CD4-positive, alpha-beta memory T cell (primary cell): ENCODE results near the gene KIF19. TPM values are rescaled to one million over a fixed set of nuclear protein-coding genes. Genes with fewer than 3 reads are reported as not detected.
"Not testable (repeated sequence)": the region's sequence is repeated elsewhere in the genome, so short reads cannot be mapped to it uniquely, and the experiment has no call there.

Experiments used
- CTCF ChIA-PET: fragments of 350-600 bp; sonication (Branson Sonifier 250); formaldehyde crosslinking; loops from one replicate; lab custom pipeline; 2021; ENCODE audit warnings: inconsistent platforms; ENCODE audit not compliant: partially characterized antibody; lab: Charles Lee
- POLR2A ChIA-PET: fragments of 350-600 bp; sonication (Branson Sonifier 250); formaldehyde crosslinking; loops from one replicate; lab custom pipeline; 2021; ENCODE audit not compliant: partially characterized antibody; lab: Charles Lee
- DNase-seq, 5 donors: peaks; one replicate each; pipeline versions ENCODE4 v3.0.0 to v3.0.0-alpha.2; 2020 to 2022; ENCODE audit warnings: mixed read lengths in 1 of 5
- H3K27ac ChIP-seq: one replicate; pipeline ENCODE4 v1.7.0; 2013; ENCODE audit warnings: low read depth, low read length
- H3K27me3 ChIP-seq: 2 replicates; pipeline ENCODE4 v1.7.0; 2013; ENCODE audit warnings: mild to moderate bottlenecking, low read length, moderate library complexity; ENCODE audit not compliant: insufficient read depth
- H3K36me3 ChIP-seq: 2 replicates; pipeline ENCODE4 v1.7.0; 2013; ENCODE audit warnings: mild to moderate bottlenecking, low read length, moderate library complexity; ENCODE audit not compliant: insufficient read depth
- H3K4me1 ChIP-seq: 2 replicates; pipeline ENCODE4 v1.7.0; 2013; ENCODE audit warnings: mild to moderate bottlenecking, low read length, moderate library complexity; ENCODE audit not compliant: insufficient read depth
- H3K4me3 ChIP-seq, 2 donors: one replicate each; pipeline ENCODE4 v1.7.0; 2013; ENCODE audit warnings: low read length in 2 of 2, mild to moderate bottlenecking in 1 of 2
- H3K9me3 ChIP-seq, 2 donors: one replicate each; pipeline ENCODE4 v1.7.0; 2013; ENCODE audit warnings: low read length in 2 of 2, control low read depth in 1 of 2; ENCODE audit not compliant: control insufficient read depth in 1 of 2
- H3K27ac Mint-ChIP-seq, 7 donors: one replicate each; pipeline ENCODE4 v1.8.0; 2020 to 2021; ENCODE audit warnings: mixed read lengths in 7 of 7, mild to moderate bottlenecking in 6 of 7, inconsistent platforms in 3 of 7, moderate library complexity in 3 of 7
- H3K27me3 Mint-ChIP-seq, 2 donors: one replicate each; pipeline ENCODE4 v1.8.0; 2020 to 2021; ENCODE audit warnings: mixed read lengths in 2 of 2
- H3K36me3 Mint-ChIP-seq, 2 donors: one replicate each; pipeline ENCODE4 v1.8.0; 2020 to 2021; ENCODE audit warnings: mixed read lengths in 2 of 2, inconsistent platforms in 1 of 2, mild to moderate bottlenecking in 1 of 2
- H3K4me1 Mint-ChIP-seq, 4 donors: one replicate each; pipeline ENCODE4 v1.8.0; 2020 to 2021; ENCODE audit warnings: mixed read lengths in 4 of 4, mild to moderate bottlenecking in 1 of 4
- H3K4me3 Mint-ChIP-seq, 8 donors: one replicate each; pipeline ENCODE4 v1.8.0; 2020 to 2021; ENCODE audit warnings: mixed read lengths in 8 of 8, mild to moderate bottlenecking in 7 of 8, moderate library complexity in 6 of 8, inconsistent platforms in 3 of 8
- H3K9me3 Mint-ChIP-seq, 8 donors: one replicate each; pipeline ENCODE4 v1.8.0; 2020 to 2021; ENCODE audit warnings: mixed read lengths in 8 of 8, mild to moderate bottlenecking in 5 of 8, inconsistent platforms in 3 of 8, moderate library complexity in 1 of 8
- intact Hi-C: fragments of 100-400 bp; cut with micrococcal nuclease; formaldehyde crosslinking; loops from one replicate; pipeline ENCODE4 v1.15.1; 2023
- polyA plus RNA-seq, 2 donors: library from polyadenylated mRNA; unstranded; fragments of 300-500 nt; fragmentation: Illumina TruSeq; gene quantifications; one replicate each; pipeline ENCODE4 v1.2.3, GENCODE V29; 2021
- total RNA-seq, 2 experiments: library from RNA; stranded (reverse); gene quantifications; one replicate each; pipeline ENCODE4 v1.2.3, GENCODE V29; 2021

Gene KIF19
- total and polyA plus RNA-seq, 4 experiments from 2014 or later: 1.5 to 2.3 (median 1.6) TPM

- no peak for DNase-seq
- Mint-ChIP-seq H3K36me3 (no peaks in the 10 kb centered on the region), H3K4me1 (no peaks in the 10 kb centered on the region), H3K9me3 (peaks cover 0 to 2% (median 0%) of the 10 kb centered on the region in 8 donors), H3K27ac (no peak overlapping the region), H3K4me3 (no peak overlapping the region), H3K27me3 (peaks cover 0 to 4% of the 10 kb centered on the region in 2 donors)
- H3K36me3 ChIP-seq: no peaks in the 10 kb centered on the region
- H3K4me3 ChIP-seq: no peak overlapping the region
- H3K27ac ChIP-seq: no peak overlapping the region
- ChIA-PET POLR2A (no interaction called here), CTCF (interaction anchor here (1.6 kb wide), 1 partner anchor 17 kb away, joined by 5 read pairs; no protein-coding TSS in a partner anchor)
- intact Hi-C loops: no loop called here
- no peaks in the 10 kb centered on the region for H3K9me3 ChIP-seq
- H3K27me3 ChIP-seq: no peaks in the 10 kb centered on the region
- H3K4me1 ChIP-seq: no peaks in the 10 kb centered on the region
These were observed 70.5 kb downstream of the KIF19 start for GRCh38 chr17:74396567-74396966.

DNA sequence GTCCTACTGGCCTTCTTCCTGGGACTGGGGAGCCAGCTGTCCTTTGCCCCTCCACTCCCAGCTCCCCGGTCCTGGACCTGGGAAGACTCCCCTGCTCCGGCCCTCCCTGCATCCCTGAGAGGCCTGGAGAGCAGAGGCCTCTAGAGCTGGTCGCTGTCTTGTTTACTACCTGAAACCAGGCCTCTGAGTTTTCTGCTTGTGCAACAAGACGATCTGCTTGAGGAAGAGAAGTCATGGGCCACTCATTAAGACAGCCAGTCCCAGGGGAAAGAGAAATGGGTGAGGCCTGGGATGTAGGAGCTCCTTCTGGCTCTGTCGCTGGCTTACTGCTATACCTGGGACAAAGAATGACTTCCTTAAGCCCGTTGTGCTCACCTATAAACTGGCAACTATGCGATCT, 76.0 kb downstream of the KIF19 start:
- H3K27me3 ChIP-seq: no peaks in the 10 kb centered on the region
- no peaks in the 10 kb centered on the region for H3K4me1 ChIP-seq
- H3K27ac ChIP-seq: no peak overlapping the region
- no peaks in the 10 kb centered on the region for H3K9me3 ChIP-seq
- ChIA-PET CTCF (no interaction called here), POLR2A (no interaction called here)
- Mint-ChIP-seq H3K4me3 (no peak overlapping the region), H3K4me1 (no peaks in the 10 kb centered on the region), H3K9me3 (no peaks in the 10 kb centered on the region), H3K27ac (no peak overlapping the region), H3K36me3 (no peaks in the 10 kb centered on the region), H3K27me3 (peaks cover 2 to 3% of the 10 kb centered on the region in 2 donors)
- H3K4me3 ChIP-seq: no peak overlapping the region
- no peak for DNase-seq
- intact Hi-C loops: no loop called here
- no peaks in the 10 kb centered on the region for H3K36me3 ChIP-seq

- Histone ChIP-seq H3K4me1 (no peaks in the 10 kb centered on the region), H3K36me3 (no peaks in the 10 kb centered on the region), H3K27ac (no peak overlapping the region), H3K27me3 (no peaks in the 10 kb centered on the region), H3K9me3 (no peaks in the 10 kb centered on the region), H3K4me3 (no peak overlapping the region)
- no peaks in the 10 kb centered on the region for H3K9me3 Mint-ChIP-seq
- DNase-seq: no peak
- no peaks in the 10 kb centered on the region for H3K36me3 Mint-ChIP-seq
- H3K27ac Mint-ChIP-seq: no peak overlapping the region
- CTCF ChIA-PET: interaction anchor here (0.6 to 1.0 kb wide), 2 partner anchors 35 to 1839 kb away, joined by 3 to 4 read pairs; no protein-coding TSS in a partner anchor
- no peaks in the 10 kb centered on the region for H3K4me1 Mint-ChIP-seq
- intact Hi-C loops: no loop called here
- POLR2A ChIA-PET: no interaction called here
- H3K4me3 Mint-ChIP-seq: no peak overlapping the region
- peaks cover 2 to 3% of the 10 kb centered on the region in 2 donors for H3K27me3 Mint-ChIP-seq
These were observed 77.6 kb downstream of the KIF19 start for GRCh38 chr17:74403512-74404137.

- H3K27me3 ChIP-seq: no peaks in the 10 kb centered on the region
- ChIA-PET CTCF (no interaction called here), POLR2A (no interaction called here)
- intact Hi-C loops: no loop called here
- no peaks in the 10 kb centered on the region for H3K4me1 ChIP-seq
- Mint-ChIP-seq H3K4me1 (no peaks in the 10 kb centered on the region), H3K27ac (no peak overlapping the region), H3K9me3 (no peaks in the 10 kb centered on the region), H3K27me3 (peaks cover 2 to 3% of the 10 kb centered on the region in 2 donors), H3K36me3 (no peaks in the 10 kb centered on the region), H3K4me3 (no peak overlapping the region)
- no peak for DNase-seq
- H3K4me3 ChIP-seq: no peak overlapping the region
- no peak overlapping the region for H3K27ac ChIP-seq
- H3K9me3 ChIP-seq: no peaks in the 10 kb centered on the region
- H3K36me3 ChIP-seq: no peaks in the 10 kb centered on the region
These were observed 78.2 kb downstream of the KIF19 start for GRCh38 chr17:74404218-74404617.

- Histone ChIP-seq H3K9me3 (no peaks in the 10 kb centered on the region), H3K27ac (no peak overlapping the region), H3K36me3 (no peaks in the 10 kb centered on the region), H3K27me3 (no peaks in the 10 kb centered on the region), H3K4me3 (no peak overlapping the region), H3K4me1 (no peaks in the 10 kb centered on the region)
- Mint-ChIP-seq H3K4me1 (no peaks in the 10 kb centered on the region), H3K9me3 (no peaks in the 10 kb centered on the region), H3K36me3 (no peaks in the 10 kb centered on the region), H3K27me3 (peaks cover 2 to 3% of the 10 kb centered on the region in 2 donors), H3K27ac (no peak overlapping the region), H3K4me3 (no peak overlapping the region)
- intact Hi-C loops: no loop called here
- POLR2A ChIA-PET: no interaction called here
- DNase-seq: no peak
- CTCF ChIA-PET: no interaction called here
These were observed 78.8 kb downstream of the KIF19 start for GRCh38 chr17:74404789-74405188.

GRCh38 chr17:74405311-74405710, 79.3 kb downstream of the KIF19 start:
- POLR2A ChIA-PET, H3K27ac Mint-ChIP-seq, H3K4me3 ChIP-seq, CTCF ChIA-PET, DNase-seq, H3K4me1 ChIP-seq, H3K36me3 ChIP-seq, H3K36me3 Mint-ChIP-seq, H3K27me3 ChIP-seq, H3K4me3 Mint-ChIP-seq, H3K27ac ChIP-seq, H3K9me3 Mint-ChIP-seq, H3K9me3 ChIP-seq, H3K4me1 Mint-ChIP-seq, H3K27me3 Mint-ChIP-seq, intact Hi-C loops: not testable (repeated sequence)
